Stromal cell of bone marrow (primary cell): ENCODE results near the gene GTPBP3.

ENCODE experiments used
- DNase-seq: peaks from one replicate; pipeline ENCODE4 v3.0.0-alpha.2; 2012; ENCODE audit warnings: low read depth

Gene GTPBP3

GRCh38 chr19:17385878-17386611 lies 48.7 kb downstream of the GTPBP3 start:
- peak; percentile 15 for DNase-seq

- no peak for DNase-seq
Observed at GRCh38 chr19:17389288-17389687, 51.9 kb downstream of the GTPBP3 start.

- no peak for DNase-seq
Observed at GRCh38 chr19:17389957-17390664, 52.8 kb downstream of the GTPBP3 start.

GRCh38 chr19:17390665-17391370 lies 53.5 kb downstream of the GTPBP3 start:
- peak; percentile 76 for DNase-seq

GRCh38 chr19:17391371-17392151 lies 54.2 kb downstream of the GTPBP3 start:
- no peak for DNase-seq
